22Rv1 (cell line): ENCODE results near the gene ITGA2.

Experiments
- H3K27ac ChIP-seq: fragments of 450-650 bp; 2 replicates; pipeline ENCODE4 v1.5.1; 2017
- CTCF ChIP-seq: fragments of 450-650 bp; IDR thresholded peaks from 2 replicates; pipeline ENCODE4 v1.5.1; 2017; ENCODE audit warnings: mild to moderate bottlenecking
- ZFX ChIP-seq: fragments of 450-650 bp; IDR thresholded peaks from 2 replicates; pipeline ENCODE4 v1.6.1; 2017; ENCODE audit warnings: antibody characterized with exemption, borderline replicate concordance

ITGA2 gene

GRCh38 chr5:52989781-52990527 lies 802 bp downstream of the ITGA2 start:
- TF ChIP-seq CTCF, result peak; percentile 22; the same call in 1 of the 2 replicates
- TF ChIP-seq ZFX, result no peak
- peak overlapping the region; percentile 67 for H3K27ac ChIP-seq

- H3K27ac ChIP-seq, result no peak overlapping the region
- TF ChIP-seq CTCF (no peak), ZFX (no peak)
Measured at GRCh38 chr5:52990528-52990925, 1.4 kb downstream of the ITGA2 start.

- TF ChIP-seq CTCF (no peak), ZFX (no peak)
- no peak overlapping the region for H3K27ac ChIP-seq
Measured at GRCh38 chr5:52993367-52993766, 4.2 kb downstream of the ITGA2 start.

- H3K27ac ChIP-seq, result no peak overlapping the region
- TF ChIP-seq CTCF, result no peak
- no peak for TF ChIP-seq ZFX
Measured at GRCh38 chr5:52994266-52994665, 5.1 kb downstream of the ITGA2 start.

GRCh38 chr5:52995095-52995494 lies 5.9 kb downstream of the ITGA2 start:
- no peak overlapping the region for H3K27ac ChIP-seq
- TF ChIP-seq CTCF (no peak), ZFX (no peak)

- no peak for TF ChIP-seq ZFX
- TF ChIP-seq CTCF, result no peak
- H3K27ac ChIP-seq, result no peak overlapping the region
Measured at GRCh38 chr5:52995914-52996313, 6.8 kb downstream of the ITGA2 start.

- 0 out of 2 replicates have a peak overlapping the region, but pooled peaks have one; percentile 1 for H3K27ac ChIP-seq
- TF ChIP-seq ZFX (no peak), CTCF (no peak)
Measured at GRCh38 chr5:52996979-52997378, 7.8 kb downstream of the ITGA2 start.
